ENCODE measurements around the gene SMARCA5. TPM values are rescaled to one million over a fixed set of nuclear protein-coding genes. Genes with fewer than 3 reads are reported as not detected.

SMARCA5 gene
- total RNA-seq, 2 donors from 2014 or later: 18.6 to 23.4 TPM

DNA sequence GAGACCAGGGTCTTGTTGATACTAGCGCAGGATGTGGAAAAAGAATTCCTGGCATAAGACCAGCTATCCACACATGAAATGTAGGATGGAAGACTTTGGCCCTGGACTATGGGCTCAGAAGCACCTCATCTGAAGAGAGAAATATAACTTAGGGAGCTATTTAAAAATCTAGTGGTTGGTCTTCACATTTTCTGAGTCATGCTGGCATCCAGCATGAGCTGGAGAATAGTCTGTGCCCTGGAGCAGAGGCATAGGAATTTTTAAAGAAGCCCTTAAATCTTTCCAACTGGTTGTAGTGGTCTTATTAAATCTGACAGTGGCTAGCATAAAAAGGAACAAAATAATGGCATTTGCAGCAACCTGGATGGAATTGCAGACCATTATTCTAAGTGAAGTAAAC, 86.3 kb downstream of the SMARCA5 start:
- Histone ChIP-seq H3K4me3 (no peak overlapping the region), H3K27me3 (no peaks in the 10 kb centered on the region), H3K9me3 (no peaks in the 10 kb centered on the region), H3K4me1 (no peaks in the 10 kb centered on the region), H3K27ac (no peak overlapping the region), H3K36me3 (no peaks in the 10 kb centered on the region)
- TF ChIP-seq CTCF (IDR thresholded peaks at IDR 0.05): no peak
- no peak for DNase-seq (ENCODE audit: low spot score)

DNA sequence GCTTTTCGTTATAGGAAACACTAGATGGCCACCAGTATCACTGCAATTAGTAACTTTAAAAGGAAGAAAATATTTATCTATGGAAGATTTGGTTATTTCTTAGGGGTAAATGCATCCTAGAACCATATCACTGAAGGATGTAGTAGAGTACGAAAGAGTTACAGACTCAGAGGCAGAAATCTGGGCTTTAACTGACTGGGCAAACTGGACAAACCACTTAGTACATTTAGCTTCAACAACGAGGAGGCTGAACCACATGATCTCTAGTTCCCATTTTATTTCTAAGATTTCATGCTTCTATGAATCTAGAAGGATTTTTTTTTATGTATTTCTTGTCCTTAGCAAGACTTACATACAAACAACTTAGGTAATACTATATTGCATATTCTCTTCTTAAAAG, 93.0 kb downstream of the SMARCA5 start:
- Histone ChIP-seq H3K27me3 (no peaks in the 10 kb centered on the region), H3K36me3 (no peaks in the 10 kb centered on the region), H3K9me3 (peaks cover 0 to 17% of the 10 kb centered on the region in 2 donors), H3K27ac (no peak overlapping the region), H3K4me1 (no peaks in the 10 kb centered on the region), H3K4me3 (no peak overlapping the region)
- DNase-seq (ENCODE audit: low spot score): no peak
- TF ChIP-seq CTCF (IDR thresholded peaks at IDR 0.05): no peak

Other genes starting within 250 kb of the SMARCA5 start
- 10 to 100 TPM; 65.4 to 81.7 TPM for gene GAB1, start 176.8 kb upstream of the SMARCA5 start, total RNA-seq
- gene FREM3, start 187.0 kb downstream of the SMARCA5 start, total RNA-seq: under 1 TPM in 1 of 2 donors, not detected in 1; 0.04 TPM

Measured in right atrium auricular region (tissue), 2 donors.